Effector memory CD4-positive, alpha-beta T cell (primary cell): ENCODE measurements around the gene TP53BP2.
"Not testable (repeated sequence)": the region's sequence is repeated elsewhere in the genome, so short reads cannot be mapped to it uniquely, and the experiment has no call there.

Experiments
- DNase-seq, 3 donors: peaks; one replicate each; pipeline ENCODE4 v3.0.0-alpha.2; 2020
- H3K27ac ChIP-seq: 2 replicates; pipeline ENCODE4 v1.7.0; 2013; ENCODE audit warnings: mild to moderate bottlenecking, low read length, moderate library complexity; ENCODE audit not compliant: insufficient read depth, poor library complexity, severe bottlenecking
- H3K27me3 ChIP-seq: replicated peaks from 2 replicates; pipeline ENCODE4 v1.7.0; 2013; ENCODE audit warnings: mild to moderate bottlenecking, low read length; ENCODE audit not compliant: insufficient read depth, control insufficient read depth, poor library complexity, severe bottlenecking
- H3K36me3 ChIP-seq: 2 replicates; pipeline ENCODE4 v1.7.0; 2013; ENCODE audit warnings: mild to moderate bottlenecking, low read length, moderate library complexity; ENCODE audit not compliant: control insufficient read depth, insufficient read depth
- H3K4me1 ChIP-seq: 2 replicates; pipeline ENCODE4 v1.7.0; 2013; ENCODE audit warnings: low read length, mild to moderate bottlenecking; ENCODE audit not compliant: control insufficient read depth, insufficient read depth, poor library complexity, severe bottlenecking
- H3K4me3 ChIP-seq: 2 replicates; pipeline ENCODE4 v1.7.0; 2013; ENCODE audit warnings: low read length, low read depth, mild to moderate bottlenecking; ENCODE audit not compliant: insufficient read depth, poor library complexity, severe bottlenecking
- H3K9me3 ChIP-seq: 2 replicates; pipeline ENCODE4 v1.7.0; 2013; ENCODE audit warnings: mild to moderate bottlenecking, low read length, moderate library complexity; ENCODE audit not compliant: control insufficient read depth

TP53BP2 gene

DNA sequence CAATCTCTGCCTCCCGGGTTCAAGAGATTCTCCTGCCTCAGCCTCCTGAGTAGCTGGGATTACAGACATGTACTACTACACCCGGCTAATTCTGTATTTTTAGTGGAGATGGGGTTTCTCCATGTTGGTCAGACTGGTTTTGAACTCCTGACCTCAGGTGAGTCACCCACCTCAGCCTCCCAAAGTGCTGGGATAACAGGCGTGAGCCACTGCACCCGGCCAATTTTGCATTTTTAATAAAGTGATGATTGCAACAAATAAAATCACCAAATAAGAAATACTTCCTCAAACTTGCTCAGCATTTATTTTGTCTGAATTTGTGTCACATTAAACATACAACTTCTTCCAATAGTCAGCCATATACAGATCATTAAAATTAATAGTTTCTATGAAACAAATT, 35.8 kb downstream of the TP53BP2 start:
- peaks cover 15% of the 10 kb centered on the region for H3K4me1 ChIP-seq
- H3K36me3 ChIP-seq, result peaks cover 27% of the 10 kb centered on the region
- not testable (repeated sequence) for H3K4me3 ChIP-seq, DNase-seq, H3K27me3 ChIP-seq, H3K9me3 ChIP-seq, H3K27ac ChIP-seq

DNA sequence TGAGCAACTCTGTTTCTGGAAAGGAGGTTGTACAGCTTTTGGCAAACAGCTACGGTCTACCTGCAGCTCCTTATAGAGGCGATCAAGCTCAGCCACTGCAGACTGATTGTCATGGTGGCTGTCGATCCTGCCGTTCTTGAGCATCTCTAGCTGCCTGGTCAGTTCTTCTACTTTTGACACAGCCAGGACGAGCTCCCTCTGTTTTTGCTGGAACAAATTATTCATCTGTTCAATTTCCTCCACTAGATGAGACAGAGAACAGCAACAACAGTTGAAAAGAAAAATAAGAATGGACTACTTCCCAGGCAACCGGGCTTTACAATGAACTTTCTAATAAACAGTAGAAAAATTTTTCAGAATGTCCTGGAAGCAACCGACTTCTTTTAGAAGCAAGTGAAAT, 42.5 kb downstream of the TP53BP2 start:
- Histone ChIP-seq H3K4me3 (no peak overlapping the region), H3K9me3 (no peaks in the 10 kb centered on the region), H3K27ac (no peak overlapping the region), H3K4me1 (no peaks in the 10 kb centered on the region), H3K27me3 (no peaks in the 10 kb centered on the region), H3K36me3 (peaks cover 72% of the 10 kb centered on the region)
- no peak for DNase-seq

DNA sequence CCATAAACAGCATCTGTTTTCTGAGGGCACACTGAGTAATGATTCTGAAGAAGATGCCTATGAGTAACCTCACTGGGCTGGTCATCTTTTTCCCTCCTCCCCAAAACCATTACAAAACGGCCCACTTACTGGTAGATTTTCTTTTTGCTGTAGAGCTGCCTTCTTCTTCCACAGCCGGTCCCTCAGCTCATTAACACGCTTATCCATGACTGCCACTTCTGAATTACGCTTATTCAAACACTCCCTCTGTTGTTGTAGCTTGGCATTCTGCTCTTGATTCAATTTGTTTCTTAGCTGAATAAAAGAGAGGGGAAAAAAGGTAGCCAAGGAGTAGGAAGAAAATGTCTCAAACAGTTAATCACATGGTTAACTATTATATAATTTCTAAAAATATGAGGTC, 43.1 kb downstream of the TP53BP2 start:
- H3K9me3 ChIP-seq, result no peaks in the 10 kb centered on the region
- peaks cover 78% of the 10 kb centered on the region for H3K36me3 ChIP-seq
- H3K4me1 ChIP-seq, result no peaks in the 10 kb centered on the region
- no peak for DNase-seq
- no peak overlapping the region for H3K27ac ChIP-seq
- H3K27me3 ChIP-seq, result no peaks in the 10 kb centered on the region
- H3K4me3 ChIP-seq, result no peak overlapping the region

DNA sequence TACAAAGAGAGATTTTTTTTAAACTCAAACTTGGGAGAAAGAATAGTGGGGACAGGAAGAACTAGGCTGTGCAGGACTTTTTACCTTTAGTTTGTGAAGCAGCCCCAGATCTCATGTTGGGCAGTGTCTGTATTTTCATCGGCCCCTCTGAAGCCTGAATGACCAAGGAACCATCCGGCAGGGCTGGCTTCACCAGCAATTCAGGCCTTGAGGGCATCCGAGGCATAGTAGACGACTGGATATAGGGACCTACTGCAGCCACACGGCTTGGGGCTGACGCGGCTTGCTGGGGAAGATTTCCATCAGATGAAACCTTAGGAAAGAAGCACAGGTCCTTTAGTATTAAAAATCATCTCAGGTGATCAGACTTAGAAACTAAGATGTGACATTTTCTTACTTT, 43.7 kb downstream of the TP53BP2 start:
- no peak overlapping the region for H3K4me3 ChIP-seq
- no peak for DNase-seq
- no peak overlapping the region for H3K27ac ChIP-seq
- H3K4me1 ChIP-seq, result no peaks in the 10 kb centered on the region
- H3K27me3 ChIP-seq, result no peaks in the 10 kb centered on the region
- no peaks in the 10 kb centered on the region for H3K9me3 ChIP-seq
- H3K36me3 ChIP-seq, result peaks cover 83% of the 10 kb centered on the region

DNA sequence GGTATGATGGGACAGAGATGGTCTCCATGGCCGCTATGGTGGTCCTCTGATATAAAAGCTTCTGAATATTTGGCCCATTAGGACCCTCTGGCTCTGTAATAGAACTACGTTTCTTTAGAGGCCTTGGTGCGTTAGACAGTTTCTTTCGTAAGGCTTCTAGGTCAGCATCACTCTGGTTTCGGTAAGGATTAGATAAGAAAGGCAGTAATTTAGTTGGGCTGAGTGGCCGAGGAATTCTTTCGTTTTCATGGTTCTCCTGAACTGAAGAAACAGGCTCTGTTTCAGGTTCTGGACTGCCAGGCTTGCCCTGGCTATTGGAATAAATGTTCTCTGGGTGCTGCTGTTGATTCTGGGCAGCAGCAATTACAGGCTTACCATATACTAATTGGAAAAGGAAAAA, 49.5 kb downstream of the TP53BP2 start:
- Histone ChIP-seq H3K4me3 (no peak overlapping the region), H3K27ac (no peak overlapping the region), H3K27me3 (no peaks in the 10 kb centered on the region), H3K4me1 (no peaks in the 10 kb centered on the region), H3K9me3 (no peaks in the 10 kb centered on the region), H3K36me3 (peaks cover 72% of the 10 kb centered on the region)
- DNase-seq, result no peak

DNA sequence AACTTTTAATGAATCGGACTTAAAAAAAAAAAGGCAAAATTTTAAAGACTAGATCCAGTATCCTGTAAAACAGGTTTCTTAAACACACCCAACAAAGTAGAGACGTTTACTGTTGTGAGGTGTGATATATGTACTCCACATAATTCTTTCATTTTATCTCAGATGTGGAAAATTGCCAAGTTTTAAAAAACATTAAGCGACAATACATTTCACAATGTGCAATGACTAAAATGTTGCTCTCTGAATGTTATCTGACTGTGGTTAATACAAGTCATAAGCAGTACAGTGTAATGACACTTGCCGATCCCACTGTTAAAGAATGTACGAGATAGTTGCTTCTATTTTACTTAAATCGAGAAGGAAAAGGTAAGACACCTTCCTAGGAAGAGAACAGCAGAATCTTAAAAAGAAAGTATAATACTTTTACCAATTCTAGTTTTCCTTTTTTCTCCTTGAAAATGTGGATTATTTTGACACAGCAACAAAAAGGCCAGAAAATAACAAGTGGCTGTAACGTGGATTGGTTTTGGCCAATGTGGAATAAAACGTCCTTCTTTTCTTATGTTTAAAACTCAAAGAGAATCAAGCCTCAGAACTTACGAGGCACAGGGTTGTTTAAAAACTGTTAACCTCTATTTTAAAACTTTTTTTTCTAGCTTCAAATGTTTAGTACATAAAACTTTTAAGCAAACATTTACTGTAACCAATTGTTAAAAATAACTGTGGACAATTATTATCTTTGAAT, 51.4 kb downstream of the TP53BP2 start:
- Histone ChIP-seq H3K4me1 (no peaks in the 10 kb centered on the region), H3K27me3 (no peaks in the 10 kb centered on the region), H3K27ac (no peak overlapping the region), H3K9me3 (no peaks in the 10 kb centered on the region), H3K4me3 (no peak overlapping the region), H3K36me3 (peaks cover 55% of the 10 kb centered on the region)
- DNase-seq, result no peak

DNA sequence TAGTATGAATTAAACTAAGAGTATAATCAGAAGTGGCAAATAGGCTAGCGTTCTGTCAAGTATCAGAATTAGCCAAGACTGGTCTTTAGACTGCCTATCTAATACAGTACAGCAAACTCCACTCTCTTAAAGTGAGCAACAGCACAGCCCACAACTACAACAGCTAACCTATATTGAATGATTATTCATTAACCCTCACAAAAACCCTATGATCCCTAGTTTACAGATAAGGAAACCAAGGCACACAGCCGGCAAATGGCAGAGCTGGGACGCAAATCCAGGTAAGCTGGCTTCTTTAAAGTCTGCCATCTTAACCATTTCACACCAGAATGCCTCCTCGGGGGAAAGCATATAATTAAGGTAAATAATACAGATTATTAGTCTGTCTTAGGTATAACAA, 52.0 kb downstream of the TP53BP2 start:
- Histone ChIP-seq H3K36me3 (peaks cover 57% of the 10 kb centered on the region), H3K27ac (no peak overlapping the region), H3K4me3 (no peak overlapping the region), H3K9me3 (no peaks in the 10 kb centered on the region), H3K27me3 (no peaks in the 10 kb centered on the region), H3K4me1 (no peaks in the 10 kb centered on the region)
- DNase-seq, result no peak

DNA sequence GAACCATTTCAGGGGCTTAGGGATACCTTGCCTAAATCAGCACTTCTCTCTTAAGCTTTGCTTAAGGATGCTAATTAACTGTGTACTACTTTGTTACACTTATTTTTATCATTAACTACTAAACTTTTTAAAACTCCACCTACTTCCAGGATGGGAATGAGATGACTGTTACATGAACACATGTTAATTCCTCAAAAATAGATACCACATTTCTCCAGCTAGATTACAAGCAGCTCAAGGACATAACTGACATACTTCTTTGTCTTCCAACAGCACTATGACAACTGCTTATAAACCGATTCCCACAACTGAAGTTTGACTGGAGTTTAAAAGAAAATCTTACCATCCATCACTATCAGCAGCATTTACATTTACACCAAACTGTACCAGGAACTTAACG, 53.7 kb downstream of the TP53BP2 start:
- H3K27ac ChIP-seq, result no peak overlapping the region

DNA sequence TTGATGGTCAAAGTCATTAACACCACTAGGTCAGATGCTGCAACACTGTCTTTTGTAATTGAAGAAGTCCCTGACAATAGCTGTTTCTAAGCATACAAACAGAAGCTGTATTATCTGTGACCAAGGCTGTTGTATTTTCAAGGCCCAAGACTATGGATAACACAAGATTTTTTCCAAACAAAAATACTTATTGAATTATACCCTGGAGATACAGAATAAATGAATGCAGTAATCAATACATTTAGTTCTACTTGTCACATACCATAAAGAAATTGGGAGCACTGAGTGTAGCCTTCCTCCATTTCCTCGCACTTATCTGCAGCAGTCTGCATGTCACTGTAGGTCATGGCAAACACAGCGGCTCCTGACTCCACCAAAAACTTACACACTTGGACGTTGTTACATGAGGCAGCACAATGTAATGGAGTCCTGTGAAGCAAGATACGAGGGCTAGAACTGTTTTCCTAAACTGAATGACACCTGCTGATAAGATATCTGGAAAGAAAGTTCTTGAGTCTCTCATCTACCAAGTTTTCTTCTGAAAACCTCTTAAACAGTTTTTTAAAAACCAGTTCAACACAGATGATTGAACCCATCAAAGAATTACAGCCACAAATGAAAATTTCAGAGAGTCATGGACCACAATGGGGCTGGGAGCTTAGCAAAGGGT, 56.9 kb downstream of the TP53BP2 start:
- Histone ChIP-seq H3K9me3 (no peaks in the 10 kb centered on the region), H3K36me3 (peaks cover 41% of the 10 kb centered on the region), H3K27ac (no peak overlapping the region), H3K4me3 (no peak overlapping the region), H3K4me1 (no peaks in the 10 kb centered on the region), H3K27me3 (no peaks in the 10 kb centered on the region)
- no peak for DNase-seq

More for the DNA sequence above, 53.7 kb downstream of the TP53BP2 start:
- H3K9me3 ChIP-seq, result no peaks in the 10 kb centered on the region
- no peaks in the 10 kb centered on the region for H3K4me1 ChIP-seq
- H3K36me3 ChIP-seq, result peaks cover 45% of the 10 kb centered on the region
- H3K27me3 ChIP-seq, result no peaks in the 10 kb centered on the region
- no peak for DNase-seq
- H3K4me3 ChIP-seq, result no peak overlapping the region

DNA sequence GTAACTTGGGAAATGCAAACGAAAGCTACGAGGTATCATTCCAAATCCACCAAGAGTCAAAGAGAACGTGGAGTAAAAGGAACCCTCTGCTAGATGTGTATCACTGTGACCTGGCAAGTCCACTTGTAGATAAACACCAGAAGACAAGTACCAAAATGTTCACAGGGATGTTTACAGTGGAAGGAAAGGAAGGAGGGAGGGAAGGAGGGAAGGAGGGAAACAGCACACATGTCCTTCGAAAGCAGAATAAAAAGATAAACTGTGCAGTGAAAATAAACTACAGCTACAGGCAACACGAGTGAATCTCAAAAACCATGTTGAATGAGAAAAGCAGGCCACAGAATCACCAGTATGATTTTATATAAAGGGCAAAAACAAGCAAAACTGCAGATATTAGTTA, 59.9 kb downstream of the TP53BP2 start:
- no peak overlapping the region for H3K4me3 ChIP-seq
- H3K36me3 ChIP-seq, result peaks cover 26% of the 10 kb centered on the region
- DNase-seq, result no peak
- H3K4me1 ChIP-seq, result no peaks in the 10 kb centered on the region
- no peak overlapping the region for H3K27ac ChIP-seq
- no peaks in the 10 kb centered on the region for H3K9me3 ChIP-seq
- H3K27me3 ChIP-seq, result no peaks in the 10 kb centered on the region
